ENCODE measurements around the gene ERH.

ERH gene

GRCh38 chr14:69408331-69408960, 10.3 kb upstream of the ERH start:
- Histone ChIP-seq H3K79me2 (ENCODE audit: low read length) (peaks cover 45% of the 10 kb centered on the region), H2AFZ (ENCODE audit: low read length) (no peak overlapping the region), H3K4me1 (ENCODE audit: low read length) (no peaks in the 10 kb centered on the region), H3K27ac (ENCODE audit: low read length) (no peak overlapping the region), H3K9ac (ENCODE audit: low read length) (no peak overlapping the region), H3K9me2 (replicated peaks; ENCODE audit: insufficient read depth, low read length) (no peaks in the 10 kb centered on the region), H3K9me3 (replicated peaks; ENCODE audit: insufficient read depth, low read length) (no peaks in the 10 kb centered on the region), H3K36me3 (replicated peaks; ENCODE audit: insufficient read depth, low read length) (no peaks in the 10 kb centered on the region), H3K4me3 (ENCODE audit: low read length) (no peak overlapping the region), H4K20me1 (ENCODE audit: insufficient read depth, low read length) (no peaks in the 10 kb centered on the region), H3K27me3 (replicated peaks; ENCODE audit: insufficient read depth, low read length) (no peaks in the 10 kb centered on the region), H3F3A (ENCODE audit: insufficient read depth, low read length) (no peaks in the 10 kb centered on the region), H3K4me2 (ENCODE audit: low read depth, low read length) (no peak overlapping the region)
- TF ChIP-seq, protein P1, sequence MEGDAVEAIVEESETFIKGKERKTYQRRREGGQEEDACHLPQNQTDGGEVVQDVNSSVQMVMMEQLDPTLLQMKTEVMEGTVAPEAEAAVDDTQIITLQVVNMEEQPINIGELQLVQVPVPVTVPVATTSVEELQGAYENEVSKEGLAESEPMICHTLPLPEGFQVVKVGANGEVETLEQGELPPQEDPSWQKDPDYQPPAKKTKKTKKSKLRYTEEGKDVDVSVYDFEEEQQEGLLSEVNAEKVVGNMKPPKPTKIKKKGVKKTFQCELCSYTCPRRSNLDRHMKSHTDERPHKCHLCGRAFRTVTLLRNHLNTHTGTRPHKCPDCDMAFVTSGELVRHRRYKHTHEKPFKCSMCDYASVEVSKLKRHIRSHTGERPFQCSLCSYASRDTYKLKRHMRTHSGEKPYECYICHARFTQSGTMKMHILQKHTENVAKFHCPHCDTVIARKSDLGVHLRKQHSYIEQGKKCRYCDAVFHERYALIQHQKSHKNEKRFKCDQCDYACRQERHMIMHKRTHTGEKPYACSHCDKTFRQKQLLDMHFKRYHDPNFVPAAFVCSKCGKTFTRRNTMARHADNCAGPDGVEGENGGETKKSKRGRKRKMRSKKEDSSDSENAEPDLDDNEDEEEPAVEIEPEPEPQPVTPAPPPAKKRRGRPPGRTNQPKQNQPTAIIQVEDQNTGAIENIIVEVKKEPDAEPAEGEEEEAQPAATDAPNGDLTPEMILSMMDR (IDR thresholded peaks at IDR 0.05; ENCODE audit: low read length): no peak
- no peak for TF ChIP-seq EZH2 (optimal IDR thresholded peaks at IDR 0.05; ENCODE audit: low read depth, low read length)
- TF ChIP-seq EZH2phosphoT487 (IDR thresholded peaks at IDR 0.05; ENCODE audit: low read length): no peak
- no peak for DNase-seq

- no peaks in the 10 kb centered on the region for H3F3A ChIP-seq (ENCODE audit: insufficient read depth, low read length)
- H3K4me1 ChIP-seq (ENCODE audit: low read length): no peaks in the 10 kb centered on the region
- H3K27ac ChIP-seq (ENCODE audit: low read length): no peak overlapping the region
- TF ChIP-seq EZH2 (optimal IDR thresholded peaks at IDR 0.05; ENCODE audit: low read depth, low read length) (no peak), EZH2phosphoT487 (IDR thresholded peaks at IDR 0.05; ENCODE audit: low read length) (no peak)
- TF ChIP-seq, protein P1 (IDR thresholded peaks at IDR 0.05; ENCODE audit: low read length): no peak
- H3K9ac ChIP-seq (ENCODE audit: low read length): no peak overlapping the region
- H3K4me3 ChIP-seq (ENCODE audit: low read length): no peak overlapping the region
- no peaks in the 10 kb centered on the region for H3K27me3 ChIP-seq (replicated peaks; ENCODE audit: insufficient read depth, low read length)
- no peak for DNase-seq
- H2AFZ ChIP-seq (ENCODE audit: low read length): no peak overlapping the region
- no peaks in the 10 kb centered on the region for H4K20me1 ChIP-seq (ENCODE audit: insufficient read depth, low read length)
- no peaks in the 10 kb centered on the region for H3K9me2 ChIP-seq (replicated peaks; ENCODE audit: insufficient read depth, low read length)
- H3K9me3 ChIP-seq (replicated peaks; ENCODE audit: insufficient read depth, low read length): no peaks in the 10 kb centered on the region
- no peaks in the 10 kb centered on the region for H3K36me3 ChIP-seq (replicated peaks; ENCODE audit: insufficient read depth, low read length)
- H3K79me2 ChIP-seq (ENCODE audit: low read length): peaks cover 67% of the 10 kb centered on the region
- H3K4me2 ChIP-seq (ENCODE audit: low read depth, low read length): no peak overlapping the region
These were observed 7.7 kb upstream of the ERH start for GRCh38 chr14:69405762-69406161.

GRCh38 chr14:69404883-69405282, 6.8 kb upstream of the ERH start:
- H3K9me2 ChIP-seq (replicated peaks; ENCODE audit: insufficient read depth, low read length): no peaks in the 10 kb centered on the region
- no peak overlapping the region for H3K27ac ChIP-seq (ENCODE audit: low read length)
- no peak overlapping the region for H2AFZ ChIP-seq (ENCODE audit: low read length)
- H4K20me1 ChIP-seq (ENCODE audit: insufficient read depth, low read length): no peaks in the 10 kb centered on the region
- peaks cover 70% of the 10 kb centered on the region for H3K79me2 ChIP-seq (ENCODE audit: low read length)
- no peak overlapping the region for H3K9ac ChIP-seq (ENCODE audit: low read length)
- H3F3A ChIP-seq (ENCODE audit: insufficient read depth, low read length): no peaks in the 10 kb centered on the region
- TF ChIP-seq, protein P1 (IDR thresholded peaks at IDR 0.05; ENCODE audit: low read length): no peak
- no peak for TF ChIP-seq EZH2 (optimal IDR thresholded peaks at IDR 0.05; ENCODE audit: low read depth, low read length)
- TF ChIP-seq EZH2phosphoT487 (IDR thresholded peaks at IDR 0.05; ENCODE audit: low read length): no peak
- DNase-seq: no peak
- no peak overlapping the region for H3K4me3 ChIP-seq (ENCODE audit: low read length)
- H3K4me2 ChIP-seq (ENCODE audit: low read depth, low read length): no peak overlapping the region
- H3K4me1 ChIP-seq (ENCODE audit: low read length): peaks cover 7% of the 10 kb centered on the region; the same call in 1 of the 2 replicates
- no peaks in the 10 kb centered on the region for H3K36me3 ChIP-seq (replicated peaks; ENCODE audit: insufficient read depth, low read length)
- H3K27me3 ChIP-seq (replicated peaks; ENCODE audit: insufficient read depth, low read length): no peaks in the 10 kb centered on the region
- no peaks in the 10 kb centered on the region for H3K9me3 ChIP-seq (replicated peaks; ENCODE audit: insufficient read depth, low read length)

All from MM.1S (cell line).